ENCODE results near the gene GSG1L.

Gene GSG1L

DNA sequence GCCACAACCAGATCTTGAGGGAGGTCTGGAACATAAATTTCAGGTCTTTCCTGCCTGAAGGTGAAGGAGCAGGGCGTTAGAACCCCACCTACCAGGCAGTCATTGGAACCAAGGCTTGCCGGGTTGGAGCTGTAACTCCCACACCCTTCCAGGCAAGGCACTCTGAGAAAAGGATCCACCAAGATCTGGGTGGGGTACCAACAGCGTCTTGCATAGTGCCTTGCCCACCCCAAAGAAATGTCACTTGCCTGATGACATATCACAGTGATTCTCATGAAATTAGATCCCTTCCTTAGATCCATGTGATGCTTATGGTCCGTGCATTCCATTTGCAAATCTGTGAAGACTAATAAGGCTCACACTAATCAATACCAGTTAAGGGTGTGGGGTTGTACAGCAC lies 312.3 kb downstream of the GSG1L start:
- Histone ChIP-seq H4K91ac (ENCODE audit: low read length) (no peak overlapping the region), H2BK15ac (ENCODE audit: low read depth, poor library complexity, severe bottlenecking) (no peak overlapping the region), H2BK5ac (ENCODE audit: low read depth, low read length, poor library complexity, severe bottlenecking) (no peak overlapping the region), H3K9me3 (ENCODE audit: control insufficient read depth, low read length) (no peaks in the 10 kb centered on the region), H3K36me3 (ENCODE audit: control insufficient read depth in 1 of 2, insufficient read depth in 2 of 2, low read depth in 1 of 2, low read length in 2 of 2) (peaks cover 26 to 32% of the 10 kb centered on the region in 2 experiments), H4K8ac (ENCODE audit: low read length) (no peak overlapping the region), H2BK120ac (ENCODE audit: low read depth, low read length) (no peak overlapping the region), H3K14ac (ENCODE audit: low read length in 2 of 2) (no peak overlapping the region), H3K4me2 (ENCODE audit: low read length, poor library complexity, severe bottlenecking) (no peak overlapping the region), H3K9ac (ENCODE audit: low read length) (no peak overlapping the region), H3K4me1 (ENCODE audit: control insufficient read depth, insufficient read depth, low read depth, low read length) (peaks cover 12% of the 10 kb centered on the region), H2AK5ac (ENCODE audit: low read length, severe bottlenecking) (no peak overlapping the region), H3K4ac (ENCODE audit: low read depth in 1 of 2, low read length in 2 of 2) (no peak overlapping the region), H3K18ac (ENCODE audit: low read depth in 1 of 2, low read length in 2 of 2) (no peak overlapping the region), H3K27ac (ENCODE audit: low read length, poor library complexity, severe bottlenecking) (no peak overlapping the region), H3K27me3 (ENCODE audit: control insufficient read depth in 1 of 2, insufficient read depth in 1 of 2, low read length in 2 of 2) (no peaks in the 10 kb centered on the region), H2AFZ (ENCODE audit: low read depth, low read length) (no peak overlapping the region), H3K79me1 (replicated peaks; ENCODE audit: low read length, poor library complexity, severe bottlenecking) (peaks cover 4% of the 10 kb centered on the region), H2BK12ac (ENCODE audit: low read length in 2 of 2) (no peak overlapping the region), H3K23ac (ENCODE audit: low read length in 2 of 2) (no peak overlapping the region), H3K4me3 (ENCODE audit: insufficient read depth in 1 of 2, low read depth in 1 of 2, low read length in 2 of 2) (no peak overlapping the region)
- WGBS, result 96% methylated on average over 3 of the region's 4 CpGs
- no peak for DNase-seq

DNA sequence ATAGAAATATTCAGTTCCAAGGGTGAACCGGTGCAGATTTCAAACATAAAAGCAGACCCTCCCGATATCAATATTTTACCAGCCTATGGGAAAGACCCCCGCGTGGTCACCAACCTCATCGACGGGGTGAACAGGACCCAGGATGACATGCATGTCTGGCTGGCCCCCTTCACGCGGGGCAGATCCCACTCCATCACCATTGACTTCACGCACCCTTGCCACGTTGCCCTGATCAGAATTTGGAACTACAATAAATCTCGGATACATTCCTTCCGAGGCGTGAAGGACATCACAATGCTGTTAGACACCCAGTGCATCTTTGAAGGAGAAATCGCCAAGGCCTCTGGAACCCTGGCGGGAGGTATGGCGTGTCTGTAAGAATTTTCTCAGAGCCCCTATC lies 313.6 kb downstream of the GSG1L start:
- Histone ChIP-seq H3K4me2 (ENCODE audit: low read length, poor library complexity, severe bottlenecking) (no peak overlapping the region), H3K14ac (ENCODE audit: low read length in 2 of 2) (no peak overlapping the region), H4K8ac (ENCODE audit: low read length) (no peak overlapping the region), H3K36me3 (ENCODE audit: control insufficient read depth in 1 of 2, insufficient read depth in 2 of 2, low read depth in 1 of 2, low read length in 2 of 2) (peaks cover 18 to 26% of the 10 kb centered on the region in 2 experiments), H3K27ac (ENCODE audit: low read length, poor library complexity, severe bottlenecking) (no peak overlapping the region), H3K4me3 (ENCODE audit: insufficient read depth in 1 of 2, low read depth in 1 of 2, low read length in 2 of 2) (no peak overlapping the region), H3K27me3 (ENCODE audit: control insufficient read depth in 1 of 2, insufficient read depth in 1 of 2, low read length in 2 of 2) (no peaks in the 10 kb centered on the region), H2BK12ac (ENCODE audit: low read length in 2 of 2) (no peak overlapping the region), H2BK5ac (ENCODE audit: low read depth, low read length, poor library complexity, severe bottlenecking) (no peak overlapping the region), H4K91ac (ENCODE audit: low read length) (no peak overlapping the region), H3K9ac (ENCODE audit: low read length) (no peak overlapping the region), H3K4ac (ENCODE audit: low read depth in 1 of 2, low read length in 2 of 2) (no peak overlapping the region), H3K79me1 (replicated peaks; ENCODE audit: low read length, poor library complexity, severe bottlenecking) (peaks cover 4% of the 10 kb centered on the region), H2BK120ac (ENCODE audit: low read depth, low read length) (no peak overlapping the region), H3K9me3 (ENCODE audit: control insufficient read depth, low read length) (no peaks in the 10 kb centered on the region), H2AK5ac (ENCODE audit: low read length, severe bottlenecking) (peak overlapping the region; percentile 27), H2AFZ (ENCODE audit: low read depth, low read length) (no peak overlapping the region), H3K18ac (ENCODE audit: low read depth in 1 of 2, low read length in 2 of 2) (no peak overlapping the region), H3K4me1 (ENCODE audit: control insufficient read depth, insufficient read depth, low read depth, low read length) (peaks cover 10% of the 10 kb centered on the region), H2BK15ac (ENCODE audit: low read depth, poor library complexity, severe bottlenecking) (no peak overlapping the region), H3K23ac (ENCODE audit: low read length in 2 of 2) (no peak overlapping the region)
- WGBS, result 98% methylated on average over 16 of the region's 16 CpGs
- no peak for DNase-seq

GRCh38 chr16:27749547-27749875 lies 314.0 kb downstream of the GSG1L start:
- H3K18ac ChIP-seq (ENCODE audit: low read depth in 1 of 2, low read length in 2 of 2), result peak overlapping the region in 1 of 2 experiments; percentile 61
- H4K8ac ChIP-seq (ENCODE audit: low read length), result no peak overlapping the region
- H3K9me3 ChIP-seq (ENCODE audit: control insufficient read depth, low read length), result no peaks in the 10 kb centered on the region
- H3K79me1 ChIP-seq (replicated peaks; ENCODE audit: low read length, poor library complexity, severe bottlenecking), result peaks cover 4% of the 10 kb centered on the region
- H3K23ac ChIP-seq (ENCODE audit: low read length in 2 of 2), result no peak overlapping the region
- 96% methylated on average over 16 of the region's 16 CpGs for WGBS
- H3K4me1 ChIP-seq (ENCODE audit: control insufficient read depth, insufficient read depth, low read depth, low read length), result peaks cover 8% of the 10 kb centered on the region
- H3K36me3 ChIP-seq (ENCODE audit: control insufficient read depth in 1 of 2, insufficient read depth in 2 of 2, low read depth in 1 of 2, low read length in 2 of 2), result peaks cover 14 to 24% of the 10 kb centered on the region in 2 experiments
- no peaks in the 10 kb centered on the region for H3K27me3 ChIP-seq (ENCODE audit: control insufficient read depth in 1 of 2, insufficient read depth in 1 of 2, low read length in 2 of 2)
- H3K14ac ChIP-seq (ENCODE audit: low read length in 2 of 2), result peak overlapping the region in 1 of 2 experiments; percentile 57
- no peak overlapping the region for H2AFZ ChIP-seq (ENCODE audit: low read depth, low read length)
- DNase-seq, result no peak
- H2BK120ac ChIP-seq (ENCODE audit: low read depth, low read length), result no peak overlapping the region
- H3K9ac ChIP-seq (ENCODE audit: low read length), result peak overlapping the region; percentile 13
- peak overlapping the region; percentile 1 for H4K91ac ChIP-seq (ENCODE audit: low read length)
- H3K27ac ChIP-seq (ENCODE audit: low read length, poor library complexity, severe bottlenecking), result no peak overlapping the region
- no peak overlapping the region for H3K4me2 ChIP-seq (ENCODE audit: low read length, poor library complexity, severe bottlenecking)
- peak overlapping the region; percentile 41 for H2AK5ac ChIP-seq (ENCODE audit: low read length, severe bottlenecking)
- peak overlapping the region in 1 of 2 experiments; percentile 38 for H3K4ac ChIP-seq (ENCODE audit: low read depth in 1 of 2, low read length in 2 of 2)
- H3K4me3 ChIP-seq (ENCODE audit: insufficient read depth in 1 of 2, low read depth in 1 of 2, low read length in 2 of 2), result no peak overlapping the region
- no peak overlapping the region for H2BK5ac ChIP-seq (ENCODE audit: low read depth, low read length, poor library complexity, severe bottlenecking)
- H2BK15ac ChIP-seq (ENCODE audit: low read depth, poor library complexity, severe bottlenecking), result no peak overlapping the region
- H2BK12ac ChIP-seq (ENCODE audit: low read length in 2 of 2), result peak overlapping the region in 1 of 2 experiments; percentile 99

GRCh38 chr16:27748868-27749546 lies 314.5 kb downstream of the GSG1L start:
- H3K14ac ChIP-seq (ENCODE audit: low read length in 2 of 2), result peak overlapping the region in 1 of 2 experiments; percentile 57
- 55% methylated on average over 12 of the region's 12 CpGs for WGBS
- no peak overlapping the region for H3K4me2 ChIP-seq (ENCODE audit: low read length, poor library complexity, severe bottlenecking)
- H3K4me3 ChIP-seq (ENCODE audit: insufficient read depth in 1 of 2, low read depth in 1 of 2, low read length in 2 of 2), result no peak overlapping the region
- no peak overlapping the region for H3K23ac ChIP-seq (ENCODE audit: low read length in 2 of 2)
- peak; percentile 79 for DNase-seq
- peak overlapping the region; percentile 1 for H4K91ac ChIP-seq (ENCODE audit: low read length)
- no peak overlapping the region for H2BK120ac ChIP-seq (ENCODE audit: low read depth, low read length)
- H3K18ac ChIP-seq (ENCODE audit: low read depth in 1 of 2, low read length in 2 of 2), result peak overlapping the region in 1 of 2 experiments; percentile 61
- no peaks in the 10 kb centered on the region for H3K9me3 ChIP-seq (ENCODE audit: control insufficient read depth, low read length)
- H3K79me1 ChIP-seq (replicated peaks; ENCODE audit: low read length, poor library complexity, severe bottlenecking), result peaks cover 4% of the 10 kb centered on the region
- no peak overlapping the region for H2BK15ac ChIP-seq (ENCODE audit: low read depth, poor library complexity, severe bottlenecking)
- no peaks in the 10 kb centered on the region for H3K27me3 ChIP-seq (ENCODE audit: control insufficient read depth in 1 of 2, insufficient read depth in 1 of 2, low read length in 2 of 2)
- H3K4me1 ChIP-seq (ENCODE audit: control insufficient read depth, insufficient read depth, low read depth, low read length), result peaks cover 8% of the 10 kb centered on the region
- peaks cover 10 to 19% of the 10 kb centered on the region in 2 experiments for H3K36me3 ChIP-seq (ENCODE audit: control insufficient read depth in 1 of 2, insufficient read depth in 2 of 2, low read depth in 1 of 2, low read length in 2 of 2)
- no peak overlapping the region for H3K27ac ChIP-seq (ENCODE audit: low read length, poor library complexity, severe bottlenecking)
- H2AK5ac ChIP-seq (ENCODE audit: low read length, severe bottlenecking), result peak overlapping the region; percentile 41
- H3K4ac ChIP-seq (ENCODE audit: low read depth in 1 of 2, low read length in 2 of 2), result peak overlapping the region; percentile 31 to 38
- no peak overlapping the region for H2AFZ ChIP-seq (ENCODE audit: low read depth, low read length)
- H4K8ac ChIP-seq (ENCODE audit: low read length), result peak overlapping the region; percentile 50
- peak overlapping the region in 1 of 2 experiments; percentile 99 for H2BK12ac ChIP-seq (ENCODE audit: low read length in 2 of 2)
- H3K9ac ChIP-seq (ENCODE audit: low read length), result peak overlapping the region; percentile 13
- H2BK5ac ChIP-seq (ENCODE audit: low read depth, low read length, poor library complexity, severe bottlenecking), result no peak overlapping the region
